ENCODE measurements around the gene SCRT2. TPM values are rescaled to one million over a fixed set of nuclear protein-coding genes. Genes with fewer than 3 reads are reported as not detected.

SCRT2 gene
- total RNA-seq, 1 donor from 2014 or later, result not detected

DNA sequence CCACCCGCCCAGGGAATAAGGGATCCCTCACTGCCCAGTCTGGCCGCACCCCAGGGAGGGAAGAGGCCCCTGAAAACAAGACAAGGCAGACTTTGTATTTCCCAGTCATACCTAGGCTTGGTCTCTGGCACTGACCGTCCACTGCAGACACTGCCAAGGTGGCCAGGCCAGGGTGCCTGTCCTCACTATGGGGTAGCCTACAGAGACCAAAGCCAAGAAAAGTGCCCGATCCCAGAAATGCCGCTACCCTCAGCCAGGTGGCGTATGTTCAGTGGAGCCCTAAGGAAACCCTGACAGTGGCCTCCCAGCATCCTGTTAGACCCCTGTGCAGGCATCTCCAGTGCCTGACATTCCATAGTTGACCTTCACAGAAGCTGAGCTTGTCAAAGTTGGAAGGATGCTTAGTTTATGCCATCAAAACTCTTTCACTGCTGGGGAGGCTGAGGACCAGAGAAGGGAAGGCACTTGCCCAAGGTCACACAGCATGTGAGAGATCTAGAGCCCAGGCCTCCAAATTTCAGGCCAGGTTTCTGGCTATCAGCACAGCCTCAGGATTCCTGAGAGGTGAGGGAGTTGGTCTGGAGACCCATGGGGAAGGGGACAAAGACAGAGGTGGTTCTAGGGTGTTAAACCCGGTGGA, 2.5 kb downstream of the SCRT2 start:
- DNase-seq (ENCODE audit: low spot score), result no peak

DNA sequence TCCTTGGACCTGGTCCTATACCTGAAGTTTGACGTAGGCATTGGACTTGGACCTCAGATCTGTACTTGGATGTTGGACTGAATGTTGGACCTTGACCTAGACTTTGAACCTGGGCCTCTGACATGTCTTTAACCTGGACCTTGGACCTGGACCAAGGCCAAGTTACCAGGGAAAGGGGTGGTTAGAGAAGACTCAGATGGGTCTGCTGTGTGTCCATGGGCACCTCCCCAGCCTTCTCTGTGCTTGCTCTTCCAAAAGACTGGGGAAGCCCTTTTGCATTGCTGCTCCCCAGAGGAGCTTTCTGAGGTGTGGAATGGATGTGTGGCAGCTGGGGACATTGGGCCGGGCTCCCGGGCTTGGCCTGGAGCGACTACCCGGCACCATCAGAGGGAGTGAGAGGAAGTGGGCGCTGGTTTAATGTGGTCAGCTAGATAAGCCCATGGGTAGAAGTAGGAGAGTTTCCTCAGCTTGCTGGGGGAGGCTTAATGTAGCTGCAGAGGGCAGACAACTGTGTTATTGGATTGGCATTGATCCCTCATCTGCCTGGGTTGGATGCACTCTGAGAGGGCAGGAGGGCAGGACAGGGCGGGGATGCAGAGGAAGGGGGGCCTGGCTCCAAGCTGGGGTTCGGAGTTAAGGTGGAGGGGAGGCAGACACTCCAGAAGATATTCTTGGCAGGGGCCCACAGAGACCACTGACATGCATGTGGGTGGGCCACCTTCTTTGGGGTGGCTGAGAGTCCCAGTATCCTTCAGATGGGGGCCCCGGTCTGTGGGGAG, 4.2 kb downstream of the SCRT2 start:
- DNase-seq (ENCODE audit: low spot score), result no peak

DNA sequence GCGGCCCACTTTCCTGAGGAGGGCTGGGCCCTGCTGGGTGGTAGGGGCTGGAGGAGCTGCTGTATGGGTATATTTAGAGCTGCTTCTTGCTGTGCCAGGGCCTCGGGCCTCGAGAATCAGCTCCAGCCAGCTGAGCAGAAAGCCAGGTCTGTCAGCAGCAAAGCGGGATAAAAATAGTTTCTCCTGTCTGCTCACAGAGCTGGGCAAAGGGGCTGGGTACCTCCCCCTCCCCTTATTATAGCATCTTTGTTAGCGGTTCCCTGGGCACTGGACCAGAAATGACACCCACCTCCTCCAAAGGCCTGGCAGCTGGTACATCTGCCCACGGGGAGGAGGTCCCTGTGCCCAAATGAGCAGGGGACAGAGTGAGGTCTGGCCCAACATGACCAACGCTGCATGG, 6.0 kb downstream of the SCRT2 start:
- no peak for DNase-seq (ENCODE audit: low spot score)

DNA sequence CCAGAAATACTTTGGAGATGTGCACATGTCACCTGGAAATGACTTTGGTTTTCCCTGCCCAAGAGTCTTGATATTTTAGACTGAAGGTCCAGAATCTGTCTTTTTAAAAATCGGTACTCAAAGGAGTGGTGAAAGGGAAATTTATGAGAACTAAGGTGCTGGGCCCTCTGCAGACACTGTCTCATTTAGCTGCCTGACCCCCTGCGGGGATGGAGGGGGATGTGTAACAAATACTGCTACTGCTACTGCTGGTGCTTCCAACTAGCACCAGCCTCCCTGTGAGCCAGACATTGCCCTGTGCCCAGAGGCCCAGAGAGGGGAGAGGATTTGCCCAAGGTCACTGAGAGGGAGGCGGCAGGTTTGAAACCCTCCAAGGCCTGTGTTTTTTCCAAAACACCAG, 7.0 kb downstream of the SCRT2 start:
- no peak for DNase-seq (ENCODE audit: low spot score)

DNA sequence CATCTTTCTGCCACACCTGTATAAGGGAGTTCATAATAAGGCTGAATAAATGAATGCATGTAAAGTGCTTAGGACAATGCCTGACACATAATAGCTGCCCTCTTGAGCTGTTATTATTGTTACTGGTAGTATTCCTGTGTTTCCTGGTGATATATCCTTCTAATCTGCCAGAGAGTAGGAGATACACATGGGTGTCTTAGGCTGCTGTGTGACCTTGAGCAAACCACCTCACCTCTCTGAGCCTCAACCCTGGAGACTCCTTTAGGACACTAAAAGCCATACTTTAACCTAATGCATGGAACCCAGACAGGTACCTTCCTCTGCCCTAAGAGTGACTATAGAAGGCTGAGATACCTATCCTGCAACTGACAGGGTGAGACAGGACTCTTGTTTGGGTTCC, 7.6 kb downstream of the SCRT2 start:
- no peak for DNase-seq (ENCODE audit: low spot score)

DNA sequence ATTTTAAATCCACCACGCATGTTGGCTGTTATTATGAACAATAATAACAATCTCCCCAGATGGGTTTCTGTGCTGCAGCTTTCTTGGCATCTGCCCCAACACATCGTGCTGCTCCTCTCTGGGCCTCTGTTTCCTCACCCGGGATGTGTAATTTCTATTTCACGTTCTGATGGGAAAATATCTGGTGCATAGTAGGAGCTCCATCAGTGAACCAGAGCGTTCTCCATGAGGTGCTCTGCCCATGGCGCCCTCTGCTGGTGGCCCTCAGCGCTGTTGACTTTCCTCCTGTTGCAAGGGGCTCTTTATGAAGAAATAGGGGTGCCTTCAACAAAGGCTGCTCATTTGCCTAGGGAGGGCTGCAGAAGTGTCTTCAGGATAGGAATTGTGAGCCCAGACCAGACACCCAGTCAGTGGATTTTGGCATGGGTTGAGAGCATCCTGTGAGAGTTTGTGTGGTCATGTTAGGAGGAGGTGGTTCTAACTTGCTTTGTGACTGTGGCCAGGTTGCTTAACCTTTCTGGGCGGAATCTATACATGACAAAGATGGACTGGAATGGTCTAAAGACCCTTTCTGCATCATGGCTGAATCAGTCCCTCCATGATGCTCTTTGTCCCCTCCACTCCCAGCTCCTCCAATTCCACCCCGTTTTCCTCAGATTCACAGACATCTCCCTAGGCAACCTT, 8.1 kb downstream of the SCRT2 start:
- DNase-seq (ENCODE audit: low spot score), result no peak

DNA sequence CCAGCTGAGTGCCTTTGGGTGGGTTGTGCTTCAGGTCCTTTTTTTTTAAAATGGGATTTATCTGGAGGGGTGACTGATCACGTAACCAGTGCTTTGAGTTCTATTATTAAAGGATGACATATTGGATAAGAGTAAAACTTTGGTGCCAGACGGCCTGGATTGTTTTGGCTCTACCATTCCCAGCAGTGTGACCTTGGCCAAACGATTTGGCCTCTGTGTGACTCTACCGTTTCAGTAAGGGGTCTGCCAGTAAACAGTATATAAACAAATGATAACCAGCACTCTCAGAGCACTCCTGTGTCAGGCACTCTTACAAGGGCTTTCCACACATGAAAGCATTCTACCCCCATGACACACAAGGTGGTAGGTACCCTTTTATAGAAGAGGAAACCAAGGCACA, 8.7 kb downstream of the SCRT2 start:
- DNase-seq (ENCODE audit: low spot score), result no peak

DNA sequence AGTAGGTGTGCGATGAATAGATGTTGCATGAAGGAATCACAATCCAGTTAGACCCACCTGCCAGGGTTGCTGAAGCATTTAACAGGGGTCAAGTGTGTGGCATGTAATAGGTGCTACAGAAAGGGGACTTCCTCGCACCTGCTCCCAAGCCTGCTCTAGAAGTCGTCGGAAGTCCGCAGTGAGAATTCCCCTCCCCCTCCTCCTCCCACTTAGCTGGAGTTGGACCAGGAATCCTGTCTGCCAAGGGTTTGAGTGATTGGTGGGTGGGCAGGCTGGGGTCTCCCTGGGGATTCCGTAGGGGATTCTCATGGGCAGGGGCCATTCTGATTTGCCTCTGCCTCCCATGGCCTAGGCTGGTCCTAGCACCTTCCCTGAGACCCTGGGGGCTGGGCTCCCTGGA, 10.3 kb downstream of the SCRT2 start:
- DNase-seq (ENCODE audit: low spot score), result no peak

GRCh38 chr20:664576-664975, 11.0 kb downstream of the SCRT2 start:
- no peak for DNase-seq (ENCODE audit: low spot score)

DNA sequence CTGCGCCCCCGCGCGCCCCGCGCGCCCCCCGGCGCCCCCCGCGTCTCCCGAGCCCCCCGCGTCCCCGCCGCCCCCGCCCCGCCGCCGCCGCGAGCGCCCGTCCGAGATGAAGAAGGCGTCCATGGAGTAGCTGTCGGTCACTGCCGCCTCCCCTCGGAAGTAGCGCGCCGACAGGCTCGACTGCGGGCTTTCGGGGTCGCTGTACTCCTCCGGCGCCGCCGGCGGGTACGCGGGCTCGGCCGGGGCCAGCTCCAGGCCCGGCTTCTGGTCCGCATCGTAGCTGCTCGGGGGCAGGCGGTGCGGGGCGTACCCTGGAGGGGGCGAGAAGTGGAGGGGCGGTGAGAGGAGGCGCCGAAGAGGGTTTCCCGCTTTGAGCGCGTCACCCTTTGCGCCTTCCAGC, 11.5 kb downstream of the SCRT2 start:
- DNase-seq (ENCODE audit: low spot score), result no peak

DNA sequence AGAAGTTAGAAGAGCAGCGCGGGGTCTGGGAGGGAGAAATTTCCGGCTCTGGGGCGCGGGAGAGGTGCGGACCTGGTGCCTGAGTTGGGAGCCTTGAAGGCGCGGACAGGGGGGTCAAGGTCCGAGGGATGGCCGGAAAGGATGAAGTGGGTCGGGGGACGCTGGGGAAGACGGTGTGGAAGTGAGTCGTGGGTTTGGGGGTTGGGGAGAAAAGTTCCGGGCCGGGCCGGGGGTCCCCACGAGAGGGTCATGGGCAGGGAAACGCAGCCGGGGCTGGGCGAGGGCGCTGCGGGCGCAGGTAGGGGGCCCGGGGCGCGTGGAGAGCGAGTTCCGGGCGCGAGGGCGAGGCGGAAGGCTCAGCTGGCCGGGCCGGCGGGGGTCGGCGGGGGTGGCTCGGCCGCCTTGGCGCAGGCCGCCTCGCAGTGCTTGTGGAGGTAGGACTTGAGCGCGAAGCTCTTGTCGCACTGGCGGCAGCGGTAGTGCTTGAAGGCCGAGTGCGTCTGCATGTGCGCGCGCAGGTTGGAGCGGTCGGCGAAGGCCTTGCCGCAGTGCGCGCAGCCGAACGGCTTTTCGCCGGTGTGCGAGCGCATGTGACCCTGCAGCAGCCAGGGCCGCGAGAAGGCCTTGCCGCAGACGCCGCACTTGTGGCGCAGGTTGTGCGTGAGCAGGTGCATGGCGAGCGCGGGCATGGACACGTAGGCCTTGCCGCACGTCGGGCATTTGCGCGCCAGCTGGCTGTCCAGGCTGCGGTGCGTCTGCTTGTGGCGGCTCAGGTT, 12.1 kb downstream of the SCRT2 start:
- DNase-seq (ENCODE audit: low spot score), result no peak

GRCh38 chr20:662277-663192, 13.1 kb downstream of the SCRT2 start:
- DNase-seq (ENCODE audit: low spot score), result no peak

DNA sequence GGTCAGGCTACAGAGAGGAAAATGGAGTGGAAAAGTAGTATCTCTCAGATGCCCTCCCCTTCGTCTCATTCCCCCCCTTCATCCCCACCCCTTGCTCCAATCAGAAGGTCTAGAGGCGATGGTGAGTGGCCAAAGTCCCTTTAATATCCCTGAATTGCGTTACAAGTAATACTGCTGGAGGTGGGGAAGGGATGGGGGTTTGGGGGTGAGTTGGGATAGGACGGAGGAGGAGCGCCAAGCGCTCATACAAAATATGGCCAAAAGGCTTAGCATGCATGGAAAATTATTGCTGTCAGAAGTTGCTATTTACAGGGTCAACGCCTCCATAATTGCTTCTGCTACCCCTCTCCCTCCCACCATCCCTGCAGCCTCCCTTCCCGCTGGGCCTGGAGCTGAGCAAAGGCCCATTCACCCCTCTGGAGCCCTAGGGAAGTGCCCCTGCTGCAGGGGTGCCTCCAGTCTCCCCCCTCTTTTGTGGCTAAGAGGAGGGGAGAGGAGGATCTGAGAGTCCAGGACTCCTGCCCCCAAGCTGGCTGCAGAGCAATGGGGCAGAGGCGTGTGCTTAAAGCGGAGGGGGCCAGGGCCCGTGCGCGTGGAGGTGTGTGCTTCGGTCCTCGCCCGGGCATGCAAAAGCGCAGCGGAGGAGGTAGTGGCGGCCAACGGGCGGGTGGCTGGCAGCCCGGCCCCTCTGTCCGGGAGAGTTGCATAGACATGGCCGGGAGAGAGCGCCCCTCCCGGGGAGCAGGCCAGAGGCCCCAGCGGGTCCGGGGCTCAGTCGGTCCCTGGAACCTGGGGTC, 13.9 kb downstream of the SCRT2 start:
- DNase-seq (ENCODE audit: low spot score), result no peak

DNA sequence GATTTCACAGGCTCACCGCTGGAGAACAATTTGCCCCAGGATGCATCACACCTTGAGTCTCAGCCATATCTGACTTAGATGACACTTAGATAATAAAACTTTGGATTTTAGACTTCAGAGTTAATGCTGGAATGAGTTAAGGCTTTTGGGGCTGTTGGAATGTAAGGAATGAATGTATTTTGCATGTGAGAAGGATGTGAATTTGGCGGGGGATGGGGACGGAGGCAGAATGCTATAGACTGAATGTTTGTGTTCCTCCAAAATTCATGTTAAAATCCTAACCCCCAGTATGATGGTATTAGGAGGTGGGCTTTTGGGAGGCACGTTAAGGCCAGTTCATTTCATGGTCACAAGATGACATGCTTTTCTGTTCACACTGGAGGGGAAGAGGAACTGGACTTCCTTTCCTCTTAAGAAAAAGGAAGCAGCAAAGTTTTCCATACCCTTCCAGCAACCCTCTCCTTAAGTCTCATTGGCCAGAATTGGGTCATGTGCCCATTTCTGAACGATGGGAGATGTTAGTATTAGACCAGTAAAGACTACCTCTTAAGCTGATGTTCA, 16.8 kb downstream of the SCRT2 start:
- DNase-seq (ENCODE audit: low spot score), result no peak

- no peak for DNase-seq (ENCODE audit: low spot score)
Observed at GRCh38 chr20:658202-658601, 17.4 kb downstream of the SCRT2 start.

DNA sequence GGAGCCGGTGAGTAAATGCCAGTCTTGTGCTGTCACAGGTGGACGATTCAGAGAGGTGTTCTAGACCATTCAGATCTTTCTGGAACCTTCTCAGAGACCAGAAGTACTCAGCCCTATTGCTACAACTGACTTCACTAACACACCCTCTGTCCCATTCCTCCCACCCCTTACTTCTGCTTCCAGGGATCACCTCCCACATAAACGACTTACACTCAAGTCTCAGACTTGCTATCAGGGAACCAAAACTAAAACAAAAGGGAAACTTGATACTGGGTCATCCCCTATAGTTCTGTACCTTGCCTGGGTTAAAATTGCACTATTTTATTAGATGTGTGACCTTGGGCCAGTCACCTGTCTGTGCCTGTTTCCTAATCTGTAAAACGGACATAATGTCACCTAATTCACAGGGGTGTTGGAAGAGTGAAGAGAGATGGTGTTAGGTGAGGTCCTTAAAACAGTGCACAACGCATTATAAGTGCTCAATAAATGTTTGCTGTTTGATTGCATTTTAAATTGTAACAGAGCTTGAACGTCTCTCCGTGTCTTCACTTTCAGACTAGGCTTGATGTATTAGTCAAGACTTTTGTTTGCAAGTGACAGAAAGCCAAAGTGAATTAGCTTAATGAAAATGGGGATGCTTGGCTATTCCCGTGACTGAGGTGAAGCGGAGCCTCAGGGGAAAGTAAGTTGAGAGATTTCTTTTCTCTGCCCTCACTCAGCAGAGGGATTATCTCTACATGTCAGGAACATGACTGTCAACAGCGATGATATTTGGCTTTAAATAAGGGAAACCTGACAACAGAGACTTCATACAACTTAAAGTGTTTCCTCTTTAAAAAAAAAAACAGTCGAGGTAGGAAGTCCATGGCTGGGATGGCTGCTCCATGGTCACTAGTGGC, 19.6 kb downstream of the SCRT2 start:
- no peak for DNase-seq (ENCODE audit: low spot score)

DNA sequence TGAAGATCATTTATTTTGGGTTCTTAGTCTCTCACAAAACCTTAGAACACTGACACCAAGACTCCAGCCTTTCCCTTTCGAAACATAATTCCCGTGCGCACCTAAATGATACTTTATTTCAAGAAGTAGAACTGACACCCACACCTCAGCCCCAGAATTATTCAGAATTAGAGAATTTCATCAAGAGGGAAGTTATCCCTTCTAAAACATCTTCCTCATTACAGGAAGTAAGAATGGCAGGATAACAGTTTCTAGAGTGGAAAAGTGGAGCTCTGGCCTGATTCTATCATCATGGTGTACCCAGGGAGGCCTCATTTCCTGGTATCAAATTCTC, 21.2 kb downstream of the SCRT2 start:
- DNase-seq (ENCODE audit: low spot score), result no peak

- DNase-seq (ENCODE audit: low spot score), result no peak
Observed at GRCh38 chr20:653590-654416, 21.8 kb downstream of the SCRT2 start.
